Loucy (cell line): Measurements from ENCODE around the gene CDC26.

ENCODE experiments used
- H2AFZ ChIP-seq: fragments of 200-600 bp; sonication (generic); 2 replicates; pipeline ENCODE4 v1.6.0; 2016; ENCODE audit warnings: antibody characterized with exemption, mild to moderate bottlenecking, low read length, moderate library complexity
- H3F3A ChIP-seq: fragments of 200-600 bp; 2 replicates; pipeline ENCODE4 v1.6.0; 2016; ENCODE audit warnings: antibody characterized with exemption, low read depth, mild to moderate bottlenecking
- H3K27me3 ChIP-seq: fragments of 200-600 bp; sonication (generic); 2 replicates; pipeline ENCODE4 v1.6.1; 2014; ENCODE audit warnings: low read length, mild to moderate bottlenecking; ENCODE audit not compliant: insufficient read depth, poor library complexity, severe bottlenecking
- H3K36me3 ChIP-seq: fragments of 200-600 bp; sonication (generic); 2 replicates; pipeline ENCODE4 v1.6.1; 2016; ENCODE audit warnings: low read length; ENCODE audit not compliant: insufficient read depth
- H3K4me1 ChIP-seq: fragments of 200-600 bp; sonication (generic); 2 replicates; pipeline ENCODE4 v1.5.1; 2014; ENCODE audit warnings: low read length, mild to moderate bottlenecking; ENCODE audit not compliant: insufficient read depth, poor library complexity, severe bottlenecking
- H3K4me2 ChIP-seq: fragments of 200-600 bp; sonication (generic); 2 replicates; pipeline ENCODE4 v1.6.0; 2014; ENCODE audit warnings: antibody characterized with exemption, low read length, low read depth, mild to moderate bottlenecking; ENCODE audit not compliant: poor library complexity, severe bottlenecking
- H3K4me3 ChIP-seq: fragments of 200-600 bp; sonication (generic); 2 replicates; pipeline ENCODE4 v1.5.1; 2014; ENCODE audit warnings: low read length, mild to moderate bottlenecking, mixed read lengths; ENCODE audit not compliant: poor library complexity, severe bottlenecking
- H3K79me2 ChIP-seq: fragments of 200-600 bp; sonication (generic); 2 replicates; pipeline ENCODE4 v1.6.1; 2014; ENCODE audit warnings: low read length; ENCODE audit not compliant: insufficient read depth
- H3K9ac ChIP-seq: fragments of 200-600 bp; sonication (generic); 2 replicates; pipeline ENCODE4 v1.6.0; 2014; ENCODE audit warnings: mild to moderate bottlenecking, low read depth, low read length, moderate library complexity; ENCODE audit not compliant: poor library complexity, severe bottlenecking
- H3K9me2 ChIP-seq: fragments of 200-600 bp; sonication (generic); replicated peaks from 2 replicates; pipeline ENCODE4 v1.6.1; 2016; ENCODE audit warnings: low read depth, low read length, mixed read lengths
- H3K9me3 ChIP-seq: fragments of 200-600 bp; sonication (generic); 2 replicates; pipeline ENCODE4 v1.6.1; 2014; ENCODE audit warnings: mild to moderate bottlenecking, antibody characterized with exemption, low read length, low read depth; ENCODE audit not compliant: insufficient read depth
- H4K20me1 ChIP-seq: fragments of 200-600 bp; sonication (generic); 2 replicates; pipeline ENCODE4 v1.6.0; 2014; ENCODE audit warnings: antibody characterized with exemption, low read length, mild to moderate bottlenecking; ENCODE audit not compliant: insufficient read depth, poor library complexity, severe bottlenecking
- CTCF ChIP-seq: fragments of 200-600 bp; sonication (generic); conservative IDR thresholded peaks from 2 replicates; pipeline ENCODE4 v1.5.1; 2014; ENCODE audit warnings: mild to moderate bottlenecking, antibody characterized with exemption, low read length
- EZH2phosphoT487 ChIP-seq: fragments of 200-600 bp; IDR thresholded peaks from 2 replicates; pipeline ENCODE4 v1.6.1; 2018; ENCODE audit warnings: antibody characterized with exemption, mild to moderate bottlenecking, moderate library complexity, borderline replicate concordance

Gene CDC26

GRCh38 chr9:113275157-113276131, at the start of gene CDC26, which contains the start of gene PRPF4:
Gene CDC26, minus strand, starts transcription at chr9:113275572. Its CDS starts 3,065 bp downstream, at chr9:113272507.
Gene PRPF4, plus strand, starts transcription at chr9:113275658. Its CDS starts 86 bp downstream, at chr9:113275744.
- no peak for TF ChIP-seq CTCF
- TF ChIP-seq EZH2phosphoT487, result no peak
- Histone ChIP-seq H3K4me3 (peak within 1 kb of the TSS; percentile 83), H2AFZ (peak within 1 kb of the TSS; percentile 93), H3F3A (0 out of 2 replicates have a peak, but pooled peaks cover 5% of the 10 kb centered on the region), H3K36me3 (peaks cover 22% of the 10 kb centered on the region; the same call in 1 of the 2 replicates), H3K4me1 (peaks cover 29% of the 10 kb centered on the region), H3K9me3 (no peaks in the 10 kb centered on the region), H4K20me1 (peaks cover 38% of the 10 kb centered on the region), H3K9ac (peak within 1 kb of the TSS; percentile 86), H3K4me2 (peak within 1 kb of the TSS; percentile 91), H3K9me2 (no peaks in the 10 kb centered on the region), H3K79me2 (peaks cover 59% of the 10 kb centered on the region), H3K27me3 (no peaks in the 10 kb centered on the region)

DNA sequence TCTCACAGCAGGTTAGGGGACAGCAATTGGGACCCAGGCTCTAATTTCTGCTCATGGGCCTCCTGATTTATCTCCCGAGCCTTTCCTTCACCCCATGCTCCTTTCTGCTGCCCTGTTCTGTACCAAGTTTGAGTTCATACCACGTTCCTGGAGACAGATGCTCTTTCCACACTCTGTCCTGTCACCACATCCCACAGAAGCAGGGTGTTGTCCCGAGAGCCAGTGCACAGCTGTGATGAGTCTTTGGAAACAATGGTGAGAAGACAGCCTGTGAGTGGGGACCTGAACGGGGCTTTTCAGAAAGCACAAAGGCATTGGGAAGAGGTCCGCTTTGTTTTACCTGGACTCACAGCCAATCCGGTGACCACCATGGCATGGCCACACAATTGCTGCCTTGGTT, 47.3 kb upstream of the CDC26 start:
- Histone ChIP-seq H3K9ac (no peak overlapping the region), H3F3A (no peaks in the 10 kb centered on the region), H3K36me3 (no peaks in the 10 kb centered on the region), H3K79me2 (no peaks in the 10 kb centered on the region), H3K4me3 (no peak overlapping the region), H3K4me2 (no peak overlapping the region), H3K4me1 (no peaks in the 10 kb centered on the region), H2AFZ (no peak overlapping the region), H3K27me3 (no peaks in the 10 kb centered on the region), H4K20me1 (no peaks in the 10 kb centered on the region), H3K9me3 (no peaks in the 10 kb centered on the region), H3K9me2 (no peaks in the 10 kb centered on the region)
- no peak for TF ChIP-seq CTCF
- TF ChIP-seq EZH2phosphoT487, result no peak

GRCh38 chr9:113320051-113320450, 44.7 kb upstream of the CDC26 start:
- Histone ChIP-seq H3K4me2 (no peak overlapping the region), H3K27me3 (no peaks in the 10 kb centered on the region), H4K20me1 (no peaks in the 10 kb centered on the region), H3K9me3 (no peaks in the 10 kb centered on the region), H2AFZ (no peak overlapping the region), H3K79me2 (no peaks in the 10 kb centered on the region), H3F3A (no peaks in the 10 kb centered on the region), H3K4me3 (no peak overlapping the region), H3K9ac (no peak overlapping the region), H3K36me3 (no peaks in the 10 kb centered on the region), H3K9me2 (no peaks in the 10 kb centered on the region), H3K4me1 (no peaks in the 10 kb centered on the region)
- TF ChIP-seq CTCF, result no peak
- no peak for TF ChIP-seq EZH2phosphoT487
